ENCODE results near the gene ASTN2.

DNA sequence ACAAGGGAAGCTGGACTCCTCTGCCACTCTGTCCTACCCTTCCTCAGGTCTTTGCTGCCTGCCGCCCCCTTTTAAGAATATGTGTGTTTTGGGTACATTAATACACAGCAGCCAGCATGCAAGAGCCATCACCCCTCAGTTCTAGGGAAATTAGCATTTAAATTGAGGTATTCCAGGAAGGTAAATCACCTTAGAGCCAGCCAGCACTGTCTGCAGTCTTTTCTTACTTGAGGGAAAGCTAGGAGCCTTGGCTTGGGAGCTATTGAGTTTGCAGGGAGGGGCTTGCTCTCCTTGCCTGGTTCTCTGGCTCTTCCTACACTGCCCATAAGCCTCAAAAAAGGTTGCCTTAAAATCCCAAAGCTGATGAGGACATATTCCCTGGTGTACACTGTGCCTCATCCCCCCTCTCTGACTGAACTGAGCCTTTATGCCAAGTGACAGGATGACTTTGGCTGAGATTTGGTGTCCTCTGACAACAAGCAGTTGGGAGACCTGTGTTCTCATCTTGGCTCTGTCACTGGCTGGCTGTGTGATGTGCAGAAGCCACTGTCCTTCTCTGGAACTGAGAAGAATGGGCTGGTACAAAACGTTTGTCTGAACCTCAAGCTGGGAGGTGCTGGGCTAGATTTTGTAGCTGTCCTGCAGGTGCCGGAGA is 673.6 kb downstream of the ASTN2 start:
- TF ChIP-seq PPARD (CRISPR knock-in tag; IDR thresholded peaks at IDR 0.05) (no peak), CTCF (IDR thresholded peaks at IDR 0.05 in 2 of 3, conservative IDR thresholded peaks at IDR 0.05 in 1 of 3; ENCODE audit: insufficient read depth in 2 of 3, low read depth in 1 of 3, low read length in 3 of 3) (no peak), TEAD4 (IDR thresholded peaks at IDR 0.05; ENCODE audit: low read length) (no peak), TEAD4 (CRISPR knock-in tag; IDR thresholded peaks at IDR 0.05; ENCODE audit: borderline replicate concordance) (no peak), NONO (IDR thresholded peaks at IDR 0.05; ENCODE audit: low read depth in 2 of 2, low read length in 1 of 2) (no peak), ATF7 (IDR thresholded peaks at IDR 0.05) (no peak)

All from K562 (cell line).